WTC11 (cell line): ENCODE data around the gene EMILIN1. TPM values are rescaled to one million over a fixed set of nuclear protein-coding genes. Genes with fewer than 3 reads are reported as not detected.

Source experiments
- ATAC-seq: fragments of 200-7000 bp; cut with Tn5 transposase; 2 replicates; pipeline ENCODE4 v1.10.0; 2021; ENCODE audit warnings: mild to moderate bottlenecking, moderate library complexity
- CTCF ChIA-PET: fragments of 300-600 bp; sonication (Branson Sonifier 250); formaldehyde crosslinking; loops from one replicate; lab custom pipeline; 2021; ENCODE audit warnings: antibody characterized with exemption; lab: Charles Lee
- POLR2A ChIA-PET: fragments of 350-600 bp; sonication (Branson Sonifier 250); formaldehyde crosslinking; loops from one replicate; lab custom pipeline; 2021; ENCODE audit warnings: antibody characterized with exemption; lab: Charles Lee
- DNase-seq: peaks from one replicate; pipeline ENCODE4 v3.0.0; 2021; ENCODE audit warnings: low spot score
- H3K27ac Mint-ChIP-seq: 2 replicates; pipeline ENCODE4 v1.8.0; 2021; ENCODE audit warnings: mixed read lengths
- H3K27me3 Mint-ChIP-seq: 2 replicates; pipeline ENCODE4 v1.8.0; 2021; ENCODE audit warnings: low read depth, mild to moderate bottlenecking, moderate library complexity, mixed read lengths
- H3K36me3 Mint-ChIP-seq: 2 replicates; pipeline ENCODE4 v1.8.0; 2021; ENCODE audit warnings: mixed read lengths
- H3K4me1 Mint-ChIP-seq: 2 replicates; pipeline ENCODE4 v1.8.0; 2022; ENCODE audit warnings: mixed read lengths
- H3K4me3 Mint-ChIP-seq: 2 replicates; pipeline ENCODE4 v1.8.0; 2021; ENCODE audit warnings: mild to moderate bottlenecking, moderate library complexity, mixed read lengths
- H3K9me3 Mint-ChIP-seq: 2 replicates; pipeline ENCODE4 v1.8.0; 2021; ENCODE audit warnings: mixed read lengths
- E2F4 ChIP-seq: sonication (generic); formaldehyde crosslinking; IDR thresholded peaks from 2 replicates; pipeline ENCODE4 v1.8.1; 2022; ENCODE audit warnings: low read depth, mild to moderate bottlenecking, moderate library complexity, missing genetic modification reagents, borderline replicate concordance
- FOXP1 ChIP-seq: sonication (generic); formaldehyde crosslinking; IDR thresholded peaks from 2 replicates; pipeline ENCODE4 v1.8.0; 2022; ENCODE audit warnings: missing genetic modification reagents, mild to moderate bottlenecking, moderate library complexity, borderline replicate concordance
- GRHL2 ChIP-seq: fragments of 250-450 bp; sonication (Bioruptor Pico); IDR thresholded peaks from 2 replicates; pipeline ENCODE4 v1.8.0; 2022; ENCODE audit warnings: mild to moderate bottlenecking, moderate library complexity; ENCODE audit not compliant: insufficient replicate concordance, severe bottlenecking
- HMGA2 ChIP-seq: fragments of 250-450 bp; sonication (Bioruptor Pico); IDR thresholded peaks from 2 replicates; pipeline ENCODE4 v1.4.0; 2021; ENCODE audit warnings: mild to moderate bottlenecking, moderate library complexity
- JAZF1 ChIP-seq: fragments of 250-450 bp; sonication (Bioruptor Pico); IDR thresholded peaks from 2 replicates; pipeline ENCODE4 v1.9.0; 2021; ENCODE audit warnings: moderate library complexity, mild to moderate bottlenecking, inconsistent platforms
- KAT7 ChIP-seq: sonication (generic); formaldehyde crosslinking; IDR thresholded peaks from 2 replicates; pipeline ENCODE4 v1.8.1; 2023; ENCODE audit warnings: missing genetic modification reagents, mild to moderate bottlenecking, borderline replicate concordance
- PRDM15 ChIP-seq: sonication (generic); formaldehyde crosslinking; IDR thresholded peaks from 2 replicates; pipeline ENCODE4 v1.8.0; 2022; ENCODE audit warnings: missing genetic modification reagents
- SMAD3 ChIP-seq: sonication (generic); formaldehyde crosslinking; IDR thresholded peaks from 2 replicates; pipeline ENCODE4 v1.8.0; 2022; ENCODE audit warnings: missing genetic modification reagents, mild to moderate bottlenecking, borderline replicate concordance
- SOX15 ChIP-seq: fragments of 250-450 bp; sonication (Bioruptor Pico); IDR thresholded peaks from 2 replicates; pipeline ENCODE4 v1.9.0; 2021; ENCODE audit warnings: mild to moderate bottlenecking
- ZBTB21 ChIP-seq: sonication (generic); formaldehyde crosslinking; IDR thresholded peaks from 2 replicates; pipeline ENCODE4 v1.8.1; 2023; ENCODE audit warnings: mild to moderate bottlenecking, missing genetic modification reagents, borderline replicate concordance
- ZMAT4 ChIP-seq: fragments of 250-450 bp; sonication (Bioruptor Pico); IDR thresholded peaks from 2 replicates; pipeline ENCODE4 v1.9.0; 2021; ENCODE audit warnings: mild to moderate bottlenecking
- ZNF121 ChIP-seq: sonication (generic); formaldehyde crosslinking; IDR thresholded peaks from 2 replicates; pipeline ENCODE4 v1.8.0; 2023; ENCODE audit warnings: missing genetic modification reagents
- ZNF671 ChIP-seq: fragments of 250-450 bp; sonication (Bioruptor Pico); IDR thresholded peaks from 2 replicates; pipeline ENCODE4 v1.8.0; 2021; ENCODE audit warnings: mild to moderate bottlenecking
- total RNA-seq: library from RNA; stranded (reverse); gene quantifications from 3 replicates; pipeline ENCODE4 v1.2.3, GENCODE V29; 2021
- TF ChIP-seq, protein P1 (sequence below): fragments of 250-450 bp; sonication (Bioruptor Pico); IDR thresholded peaks from 2 replicates; pipeline ENCODE4 v1.9.0; 2021; ENCODE audit warnings: mild to moderate bottlenecking, borderline replicate concordance
- TF ChIP-seq, protein P2 (sequence below): sonication (generic); formaldehyde crosslinking; IDR thresholded peaks from 2 replicates; pipeline ENCODE4 v1.8.1; 2022; ENCODE audit warnings: mild to moderate bottlenecking, moderate library complexity, missing genetic modification reagents
- TF ChIP-seq, protein P3 (sequence below): sonication (generic); formaldehyde crosslinking; IDR thresholded peaks from 2 replicates; pipeline ENCODE4 v1.8.1; 2022; ENCODE audit warnings: missing genetic modification reagents, borderline replicate concordance

The EMILIN1 gene
- total RNA-seq, 1 experiment from 2014 or later = 3.5 TPM

GRCh38 chr2:27040282-27040681 is 38.1 kb upstream of the EMILIN1 start (continued):
- no peak for TF ChIP-seq ZMAT4 (CRISPR knock-in tag)
- no peak for TF ChIP-seq PRDM15 (CRISPR knock-in tag)
- TF ChIP-seq, protein P1, sequence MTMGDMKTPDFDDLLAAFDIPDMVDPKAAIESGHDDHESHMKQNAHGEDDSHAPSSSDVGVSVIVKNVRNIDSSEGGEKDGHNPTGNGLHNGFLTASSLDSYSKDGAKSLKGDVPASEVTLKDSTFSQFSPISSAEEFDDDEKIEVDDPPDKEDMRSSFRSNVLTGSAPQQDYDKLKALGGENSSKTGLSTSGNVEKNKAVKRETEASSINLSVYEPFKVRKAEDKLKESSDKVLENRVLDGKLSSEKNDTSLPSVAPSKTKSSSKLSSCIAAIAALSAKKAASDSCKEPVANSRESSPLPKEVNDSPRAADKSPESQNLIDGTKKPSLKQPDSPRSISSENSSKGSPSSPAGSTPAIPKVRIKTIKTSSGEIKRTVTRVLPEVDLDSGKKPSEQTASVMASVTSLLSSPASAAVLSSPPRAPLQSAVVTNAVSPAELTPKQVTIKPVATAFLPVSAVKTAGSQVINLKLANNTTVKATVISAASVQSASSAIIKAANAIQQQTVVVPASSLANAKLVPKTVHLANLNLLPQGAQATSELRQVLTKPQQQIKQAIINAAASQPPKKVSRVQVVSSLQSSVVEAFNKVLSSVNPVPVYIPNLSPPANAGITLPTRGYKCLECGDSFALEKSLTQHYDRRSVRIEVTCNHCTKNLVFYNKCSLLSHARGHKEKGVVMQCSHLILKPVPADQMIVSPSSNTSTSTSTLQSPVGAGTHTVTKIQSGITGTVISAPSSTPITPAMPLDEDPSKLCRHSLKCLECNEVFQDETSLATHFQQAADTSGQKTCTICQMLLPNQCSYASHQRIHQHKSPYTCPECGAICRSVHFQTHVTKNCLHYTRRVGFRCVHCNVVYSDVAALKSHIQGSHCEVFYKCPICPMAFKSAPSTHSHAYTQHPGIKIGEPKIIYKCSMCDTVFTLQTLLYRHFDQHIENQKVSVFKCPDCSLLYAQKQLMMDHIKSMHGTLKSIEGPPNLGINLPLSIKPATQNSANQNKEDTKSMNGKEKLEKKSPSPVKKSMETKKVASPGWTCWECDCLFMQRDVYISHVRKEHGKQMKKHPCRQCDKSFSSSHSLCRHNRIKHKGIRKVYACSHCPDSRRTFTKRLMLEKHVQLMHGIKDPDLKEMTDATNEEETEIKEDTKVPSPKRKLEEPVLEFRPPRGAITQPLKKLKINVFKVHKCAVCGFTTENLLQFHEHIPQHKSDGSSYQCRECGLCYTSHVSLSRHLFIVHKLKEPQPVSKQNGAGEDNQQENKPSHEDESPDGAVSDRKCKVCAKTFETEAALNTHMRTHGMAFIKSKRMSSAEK (CRISPR knock-in tag) = no peak
- TF ChIP-seq, protein P2, sequence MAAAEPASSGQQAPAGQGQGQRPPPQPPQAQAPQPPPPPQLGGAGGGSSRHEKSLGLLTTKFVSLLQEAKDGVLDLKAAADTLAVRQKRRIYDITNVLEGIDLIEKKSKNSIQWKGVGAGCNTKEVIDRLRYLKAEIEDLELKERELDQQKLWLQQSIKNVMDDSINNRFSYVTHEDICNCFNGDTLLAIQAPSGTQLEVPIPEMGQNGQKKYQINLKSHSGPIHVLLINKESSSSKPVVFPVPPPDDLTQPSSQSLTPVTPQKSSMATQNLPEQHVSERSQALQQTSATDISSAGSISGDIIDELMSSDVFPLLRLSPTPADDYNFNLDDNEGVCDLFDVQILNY (CRISPR knock-in tag) = no peak
- no peak for TF ChIP-seq KAT7
- TF ChIP-seq HMGA2 (CRISPR knock-in tag) = no peak

- Mint-ChIP-seq H3K9me3 (no peaks in the 10 kb centered on the region), H3K4me3 (no peak overlapping the region), H3K27me3 (no peaks in the 10 kb centered on the region), H3K36me3 (peaks cover 32% of the 10 kb centered on the region)
- CTCF ChIA-PET = interaction anchor here (1.3 to 2.6 kb wide), 2 partner anchors 17 to 80 kb away, joined by 3 to 14 read pairs; no protein-coding TSS in a partner anchor
- no peak for ATAC-seq
- TF ChIP-seq SOX15 (no peak), ZBTB21 (no peak), E2F4 (CRISPR knock-in tag) (no peak), JAZF1 (CRISPR knock-in tag) (no peak), FOXP1 (CRISPR knock-in tag) (no peak), ZNF121 (CRISPR knock-in tag) (no peak), GRHL2 (CRISPR knock-in tag) (no peak), ZNF671 (no peak), SMAD3 (no peak), ZMAT4 (CRISPR knock-in tag) (no peak)
- TF ChIP-seq, protein P2 (CRISPR knock-in tag) = no peak
- TF ChIP-seq, protein P3, sequence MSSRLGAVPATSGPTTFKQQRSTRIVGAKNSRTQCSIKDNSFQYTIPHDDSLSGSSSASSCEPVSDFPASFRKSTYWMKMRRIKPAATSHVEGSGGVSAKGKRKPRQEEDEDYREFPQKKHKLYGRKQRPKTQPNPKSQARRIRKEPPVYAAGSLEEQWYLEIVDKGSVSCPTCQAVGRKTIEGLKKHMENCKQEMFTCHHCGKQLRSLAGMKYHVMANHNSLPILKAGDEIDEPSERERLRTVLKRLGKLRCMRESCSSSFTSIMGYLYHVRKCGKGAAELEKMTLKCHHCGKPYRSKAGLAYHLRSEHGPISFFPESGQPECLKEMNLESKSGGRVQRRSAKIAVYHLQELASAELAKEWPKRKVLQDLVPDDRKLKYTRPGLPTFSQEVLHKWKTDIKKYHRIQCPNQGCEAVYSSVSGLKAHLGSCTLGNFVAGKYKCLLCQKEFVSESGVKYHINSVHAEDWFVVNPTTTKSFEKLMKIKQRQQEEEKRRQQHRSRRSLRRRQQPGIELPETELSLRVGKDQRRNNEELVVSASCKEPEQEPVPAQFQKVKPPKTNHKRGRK (CRISPR knock-in tag) = no peak
- TF ChIP-seq, all 79 proteins: peak for 0
- no peak for DNase-seq
- no peaks in the 10 kb centered on the region for H3K4me1 Mint-ChIP-seq
- POLR2A ChIA-PET = no interaction called here
- H3K27ac Mint-ChIP-seq = no peak overlapping the region
These were observed 36.7 kb upstream of the EMILIN1 start for GRCh38 chr2:27041752-27042151.
